ENCODE data around the gene LOXHD1.

LOXHD1 gene

DNA sequence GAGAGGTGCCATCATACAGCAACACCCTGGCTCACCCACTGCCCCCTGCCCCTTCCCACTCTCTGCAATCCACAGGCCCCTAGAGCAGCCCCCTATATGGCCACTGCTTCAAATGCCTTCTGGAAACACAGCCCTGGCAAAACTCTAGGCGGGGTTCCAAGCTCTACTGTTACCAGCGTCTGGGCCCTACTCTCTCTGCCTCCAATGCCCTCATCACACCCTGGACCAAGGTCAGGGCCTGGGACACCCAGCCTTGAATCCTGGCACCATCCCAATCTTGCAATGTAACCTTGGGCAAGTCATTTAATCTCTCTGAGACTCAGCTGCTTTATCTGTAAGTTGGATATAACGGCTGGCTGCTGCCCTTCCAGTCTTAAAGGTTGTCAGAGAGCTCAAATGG, 39.2 kb upstream of the LOXHD1 start:
- no peak for TF ChIP-seq Cebpa-rat (IDR thresholded peaks at IDR 0.05)
- no peaks in the 10 kb centered on the region; a peak in 1 of 22 replicates for H3K36me3 ChIP-seq

DNA sequence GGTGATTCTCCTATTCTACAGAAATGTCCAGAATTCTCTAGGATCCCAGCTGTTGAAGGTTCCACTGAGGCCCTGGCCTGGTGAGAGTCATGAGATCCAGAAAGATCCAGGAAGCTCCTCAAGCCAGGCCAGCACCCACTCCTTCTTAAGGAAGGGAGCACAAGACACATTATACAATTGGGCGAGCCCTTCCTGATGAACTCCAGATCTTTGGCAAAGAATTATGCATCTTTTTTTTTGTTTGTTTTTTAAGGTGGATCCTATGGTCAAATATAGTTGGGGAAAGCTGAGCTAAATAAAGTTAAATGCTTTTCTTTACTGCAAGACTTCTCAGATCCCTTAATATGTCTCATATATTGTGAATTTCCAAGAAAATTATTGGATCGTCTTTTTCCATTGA, 37.0 kb upstream of the LOXHD1 start:
- no peak overlapping the region for H3K9ac ChIP-seq
- H3K4me1 ChIP-seq: peaks cover 0 to 10% (median 5%) of the 10 kb centered on the region in 10 experiments; a peak in 6 of 20 replicates
- peaks cover 0 to 15% (median 10%) of the 10 kb centered on the region in 11 experiments; a peak in 14 of 22 replicates for H3K9me3 ChIP-seq (replicated peaks in 1 of 11)
- H3K27me3 ChIP-seq: no peaks in the 10 kb centered on the region
- H3K27ac ChIP-seq: no peak overlapping the region
- H3K36me3 ChIP-seq: no peaks in the 10 kb centered on the region; a peak in 1 of 22 replicates
- no peak overlapping the region for H3K4me2 ChIP-seq
- no peak for TF ChIP-seq Cebpa-rat (IDR thresholded peaks at IDR 0.05)
- no peak overlapping the region for H3K4me3 ChIP-seq
- no peaks in the 10 kb centered on the region for H4K20me1 ChIP-seq

More for the DNA sequence above, 39.2 kb upstream of the LOXHD1 start:
- H3K4me3 ChIP-seq: no peak overlapping the region
- no peaks in the 10 kb centered on the region for H4K20me1 ChIP-seq
- peaks cover 0 to 6% (median 0%) of the 10 kb centered on the region in 10 experiments; a peak in 2 of 20 replicates for H3K4me1 ChIP-seq
- no peak overlapping the region for H3K27ac ChIP-seq
- 0 out of 22 replicates have a peak overlapping the region, but pooled peaks of 2 of the 11 experiments have one; percentile 10 to 24 for H3K4me2 ChIP-seq
- no peak overlapping the region for H3K9ac ChIP-seq
- no peaks in the 10 kb centered on the region for H3K27me3 ChIP-seq
- peaks cover 0 to 15% (median 10%) of the 10 kb centered on the region in 11 experiments; a peak in 14 of 22 replicates for H3K9me3 ChIP-seq (replicated peaks in 1 of 11)

DNA sequence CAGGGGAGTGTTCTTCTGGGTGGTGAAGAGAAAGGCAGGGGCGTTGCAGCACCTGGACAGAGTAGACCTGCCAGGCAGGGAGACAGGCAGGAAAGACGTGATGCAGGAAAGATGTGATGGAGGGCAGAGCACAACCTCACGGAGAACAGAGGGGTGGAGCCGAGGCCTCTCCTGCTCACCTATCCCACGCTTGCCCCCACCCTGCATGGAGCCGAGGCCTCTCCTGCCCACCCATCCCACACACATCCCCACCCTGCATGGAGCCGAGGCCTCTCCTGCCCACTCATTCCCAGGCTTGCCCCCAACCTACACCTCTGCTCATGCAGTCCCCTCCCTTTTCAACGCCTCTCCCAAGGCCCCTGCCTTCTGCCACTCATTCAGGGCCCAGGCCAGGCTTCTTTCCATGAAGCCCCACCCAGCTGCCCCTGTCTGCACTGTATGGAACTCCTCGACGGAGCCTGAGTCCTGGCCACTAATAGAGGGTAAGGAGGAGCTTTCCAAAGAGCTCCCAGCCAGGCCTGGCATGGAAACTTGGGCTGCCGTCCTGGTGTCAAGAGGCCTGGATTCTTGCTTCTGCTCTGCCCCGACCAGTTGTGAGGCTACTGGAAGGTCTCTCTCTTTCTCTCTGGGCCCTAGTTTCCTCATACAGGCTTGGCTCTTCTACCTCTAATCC, 32.0 kb upstream of the LOXHD1 start:
- no peaks in the 10 kb centered on the region for H3K9me3 ChIP-seq (replicated peaks in 1 of 11)
- no peaks in the 10 kb centered on the region for H3K27me3 ChIP-seq
- H3K4me1 ChIP-seq: peaks cover 0 to 10% (median 0%) of the 10 kb centered on the region in 10 experiments; a peak in 4 of 20 replicates
- H3K4me3 ChIP-seq: no peak overlapping the region
- H3K4me2 ChIP-seq: no peak overlapping the region
- H3K27ac ChIP-seq: no peak overlapping the region
- no peak overlapping the region for H3K9ac ChIP-seq
- TF ChIP-seq Cebpa-rat (IDR thresholded peaks at IDR 0.05): no peak
- H4K20me1 ChIP-seq: no peaks in the 10 kb centered on the region
- H3K36me3 ChIP-seq: no peaks in the 10 kb centered on the region

DNA sequence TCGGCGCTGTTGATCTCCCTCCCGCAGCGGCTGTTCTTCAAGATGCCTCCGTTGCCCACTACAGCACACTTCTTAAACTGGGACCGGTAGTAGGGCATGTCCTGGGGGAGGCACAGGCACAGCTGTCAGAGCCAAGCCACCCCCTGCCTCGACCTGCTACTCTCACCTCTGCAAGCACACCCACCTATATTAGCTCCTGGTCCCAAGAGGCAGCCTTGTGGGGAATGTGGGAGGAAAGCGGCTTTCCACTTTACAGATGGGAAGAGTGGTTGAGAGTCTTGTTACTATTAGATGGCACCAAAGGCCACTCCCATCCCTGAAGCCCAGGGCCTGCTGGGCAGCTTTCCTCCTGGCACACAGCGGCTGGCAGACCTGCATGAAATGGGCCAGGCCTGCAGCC, 29.2 kb upstream of the LOXHD1 start:
- no peak overlapping the region for H3K9ac ChIP-seq
- H3K27ac ChIP-seq: no peak overlapping the region
- no peak overlapping the region for H3K4me2 ChIP-seq
- no peaks in the 10 kb centered on the region for H3K27me3 ChIP-seq
- peaks cover 3 to 15% (median 9%) of the 10 kb centered on the region in 10 experiments for H3K4me1 ChIP-seq
- no peaks in the 10 kb centered on the region for H3K36me3 ChIP-seq
- H3K4me3 ChIP-seq: no peak overlapping the region
- no peaks in the 10 kb centered on the region for H3K9me3 ChIP-seq (replicated peaks in 1 of 11)
- no peaks in the 10 kb centered on the region for H4K20me1 ChIP-seq
- TF ChIP-seq Cebpa-rat (IDR thresholded peaks at IDR 0.05): no peak

DNA sequence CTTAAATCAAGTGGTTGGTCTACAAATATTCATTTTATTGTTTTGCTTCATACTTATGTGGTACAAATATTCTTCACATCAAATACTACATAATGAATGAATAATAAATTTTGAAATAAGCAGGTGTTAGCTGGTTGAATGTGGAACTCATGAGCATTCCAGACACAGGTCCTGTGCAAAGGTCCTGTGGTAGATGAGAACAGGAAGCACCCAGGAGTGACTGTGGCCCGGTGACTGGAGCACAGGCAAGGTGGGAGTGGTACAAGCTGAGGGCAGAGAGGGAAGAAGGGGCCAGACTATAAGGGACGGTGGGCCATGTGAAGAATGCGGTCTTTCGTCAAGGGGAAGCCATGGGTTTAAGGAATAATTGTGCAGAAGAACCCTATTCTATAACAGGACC, 26.2 kb upstream of the LOXHD1 start:
- TF ChIP-seq Cebpa-rat (IDR thresholded peaks at IDR 0.05): no peak
- Histone ChIP-seq H3K9ac (no peak overlapping the region), H3K4me3 (no peak overlapping the region), H3K27me3 (no peaks in the 10 kb centered on the region), H4K20me1 (no peaks in the 10 kb centered on the region), H3K9me3 (replicated peaks in 1 of 11) (no peaks in the 10 kb centered on the region), H3K4me2 (no peak overlapping the region), H3K27ac (no peak overlapping the region), H3K36me3 (no peaks in the 10 kb centered on the region), H3K4me1 (peaks cover 32 to 40% (median 36%) of the 10 kb centered on the region in 10 experiments)

DNA sequence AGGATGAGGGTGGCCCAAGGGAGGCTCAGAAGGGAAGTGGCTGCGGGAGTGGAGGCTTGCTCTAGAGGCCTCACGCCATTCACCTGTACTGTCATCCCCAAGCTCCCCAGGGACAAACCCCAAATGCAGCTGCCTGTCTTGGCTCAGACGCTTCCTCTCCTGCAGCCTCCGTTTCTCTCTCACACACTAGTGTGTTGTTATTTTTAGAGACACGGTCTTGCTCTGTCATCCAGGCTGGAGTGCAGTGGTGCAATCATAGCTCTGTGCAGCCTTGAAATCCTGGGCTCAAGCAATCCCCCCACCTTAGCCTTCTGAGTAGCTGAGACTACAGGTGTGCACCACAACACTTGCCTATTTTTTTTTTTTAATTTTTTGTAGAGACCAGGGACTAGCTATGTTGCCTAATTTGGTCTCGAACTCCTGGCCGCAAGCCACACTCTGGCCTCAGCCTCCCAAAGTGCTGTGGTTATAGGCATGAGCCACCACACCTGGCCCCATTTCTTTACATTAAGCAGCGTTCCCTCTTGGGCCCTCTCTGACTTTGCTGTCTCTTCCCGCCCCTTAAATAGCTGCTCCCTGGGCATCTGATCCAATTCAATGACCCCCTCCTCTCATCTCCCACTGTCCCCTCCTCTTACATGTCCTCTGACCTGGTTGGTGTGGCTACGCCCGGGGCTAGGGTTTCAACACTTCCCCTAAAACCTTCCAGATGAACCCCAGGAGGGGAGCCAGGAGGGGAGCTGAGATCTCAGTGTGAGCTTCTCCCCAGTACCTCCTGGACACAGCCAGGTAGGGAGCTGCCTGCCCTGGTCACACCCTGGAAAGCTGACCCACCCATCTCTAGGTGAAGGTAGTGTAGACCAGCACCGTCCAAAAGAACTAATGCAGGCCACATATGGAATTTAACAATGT, 24.0 kb upstream of the LOXHD1 start:
- H3K4me2 ChIP-seq: peak overlapping the region; percentile 61 to 87 (median 81)
- H3K36me3 ChIP-seq: no peaks in the 10 kb centered on the region
- H3K9ac ChIP-seq: peak overlapping the region in 6 of 11 experiments; percentile 9 to 56 (median 28); a peak in 7 of 22 replicates
- peak overlapping the region in 8 of 11 experiments; percentile 20 to 73 (median 49); a peak in 14 of 22 replicates for H3K27ac ChIP-seq
- H3K4me1 ChIP-seq: peaks cover 44 to 63% (median 58%) of the 10 kb centered on the region in 10 experiments
- H4K20me1 ChIP-seq: no peaks in the 10 kb centered on the region
- H3K9me3 ChIP-seq (replicated peaks in 1 of 11): no peaks in the 10 kb centered on the region; a peak in 1 of 22 replicates
- H3K27me3 ChIP-seq: no peaks in the 10 kb centered on the region
- H3K4me3 ChIP-seq: 0 out of 20 replicates have a peak overlapping the region, but pooled peaks of 1 of the 10 experiments have one; percentile 1
- TF ChIP-seq Cebpa-rat (IDR thresholded peaks at IDR 0.05): peak in 3 of 11 experiments; percentile 65 to 86 (median 68); a peak in 5 of 22 replicates

DNA sequence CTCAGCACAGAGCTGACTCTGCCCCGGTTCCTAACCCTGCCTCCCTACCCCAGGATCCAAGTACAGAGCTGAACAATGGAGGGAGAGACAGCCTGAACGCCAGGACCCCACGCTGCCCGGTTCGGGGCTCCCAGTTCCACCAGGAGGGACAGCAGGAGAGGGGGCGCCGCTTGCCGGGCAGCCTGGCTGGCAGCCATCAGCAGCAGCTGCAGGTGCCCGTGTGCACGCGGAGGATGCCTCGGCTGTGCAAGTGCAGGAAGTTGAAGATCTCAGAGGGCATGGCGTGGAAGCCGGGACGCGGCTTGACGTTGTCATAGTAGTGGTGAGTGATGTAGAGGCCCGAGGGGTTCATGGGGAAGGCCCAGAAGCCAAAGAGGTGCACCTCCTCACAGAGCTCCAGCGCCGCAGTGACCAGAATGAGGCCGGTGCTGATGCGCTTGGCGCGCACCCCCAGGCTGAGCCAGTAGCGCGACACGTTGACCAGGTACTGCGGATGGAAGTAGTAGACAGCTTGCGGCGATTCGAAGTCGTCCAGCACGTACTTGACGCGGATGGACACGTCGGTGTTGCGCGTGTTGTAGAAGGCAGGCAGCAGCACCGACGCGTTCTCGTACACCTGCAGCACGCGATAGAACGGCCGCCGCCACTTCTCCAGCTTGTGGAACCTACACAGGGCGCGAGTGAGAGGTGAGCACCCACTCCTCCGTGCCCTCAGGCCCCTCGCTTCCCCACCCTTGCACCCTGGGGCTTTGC, 23.0 kb upstream of the LOXHD1 start:
- H3K9me3 ChIP-seq (replicated peaks in 1 of 11): peaks cover 0 to 10% (median 0%) of the 10 kb centered on the region in 11 experiments; a peak in 6 of 22 replicates
- no peak overlapping the region for H3K4me3 ChIP-seq
- H3K4me2 ChIP-seq: peak overlapping the region; percentile 61 to 87 (median 81)
- peaks cover 49 to 73% (median 68%) of the 10 kb centered on the region in 10 experiments for H3K4me1 ChIP-seq
- H3K27ac ChIP-seq: peak overlapping the region in 9 of 11 experiments; percentile 21 to 73 (median 39); a peak in 12 of 22 replicates
- no peak for TF ChIP-seq Cebpa-rat (IDR thresholded peaks at IDR 0.05)
- no peaks in the 10 kb centered on the region for H3K27me3 ChIP-seq
- H4K20me1 ChIP-seq: no peaks in the 10 kb centered on the region
- peak overlapping the region in 2 of 11 experiments; percentile 33 to 56; a peak in 3 of 22 replicates for H3K9ac ChIP-seq
- no peaks in the 10 kb centered on the region for H3K36me3 ChIP-seq

DNA sequence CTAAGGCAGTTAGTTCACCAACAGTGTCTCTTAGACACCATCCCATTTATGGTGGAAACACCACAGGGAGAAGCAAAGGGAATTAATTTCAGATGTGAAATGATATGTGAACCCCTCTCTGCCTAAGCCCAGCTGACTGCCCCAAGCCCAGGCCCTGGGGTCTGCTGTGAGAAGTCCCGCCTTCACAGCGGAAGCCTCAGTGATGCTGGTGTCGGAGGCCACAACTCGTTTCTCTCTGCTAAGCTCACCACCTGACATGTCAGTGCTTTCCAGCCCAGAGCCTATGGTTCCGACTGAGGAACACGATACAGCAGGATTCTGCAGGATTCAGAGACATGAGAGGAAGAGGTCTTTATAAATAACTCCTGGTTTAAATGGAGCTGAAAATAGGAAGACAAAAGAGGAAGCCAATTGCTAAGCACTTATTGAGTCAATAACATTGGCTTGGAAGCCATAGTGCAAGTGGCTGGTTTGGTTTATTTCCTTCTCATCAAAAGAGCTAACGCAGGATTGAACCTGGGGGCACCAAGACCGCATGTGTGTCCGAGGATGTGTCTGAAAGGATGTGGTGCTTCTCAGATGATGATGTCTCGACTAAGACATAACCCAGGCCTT, 21.9 kb upstream of the LOXHD1 start:
- H3K27me3 ChIP-seq: no peaks in the 10 kb centered on the region
- peak overlapping the region; percentile 61 to 87 (median 81) for H3K4me2 ChIP-seq
- H3K27ac ChIP-seq: peak overlapping the region in 9 of 11 experiments; percentile 27 to 73 (median 39); a peak in 10 of 22 replicates
- no peaks in the 10 kb centered on the region for H4K20me1 ChIP-seq
- H3K4me3 ChIP-seq: no peak overlapping the region
- peaks cover 49 to 84% (median 77%) of the 10 kb centered on the region in 10 experiments for H3K4me1 ChIP-seq
- no peaks in the 10 kb centered on the region for H3K36me3 ChIP-seq
- TF ChIP-seq Cebpa-rat (IDR thresholded peaks at IDR 0.05): no peak
- peaks cover 0 to 20% (median 3%) of the 10 kb centered on the region in 11 experiments; a peak in 6 of 22 replicates for H3K9me3 ChIP-seq (replicated peaks in 1 of 11)
- no peak overlapping the region; a peak in 1 of 22 replicates for H3K9ac ChIP-seq

All from BLaER1 treated with 17β-estradiol and CSF1 and Interleukin-3, amounts not matched to agents 10 nM and 100 nM (cell line).